NCI-H1436 (cell line): ENCODE results near the gene DDAH1.
"Not testable (repeated sequence)": the region's sequence is repeated elsewhere in the genome, so short reads cannot be mapped to it uniquely, and the experiment has no call there.

Source experiments
- DNase-seq: peaks from one replicate; lab custom pipeline; 2025; lab: John Stamatoyannopoulos, UW

The DDAH1 gene

DNA sequence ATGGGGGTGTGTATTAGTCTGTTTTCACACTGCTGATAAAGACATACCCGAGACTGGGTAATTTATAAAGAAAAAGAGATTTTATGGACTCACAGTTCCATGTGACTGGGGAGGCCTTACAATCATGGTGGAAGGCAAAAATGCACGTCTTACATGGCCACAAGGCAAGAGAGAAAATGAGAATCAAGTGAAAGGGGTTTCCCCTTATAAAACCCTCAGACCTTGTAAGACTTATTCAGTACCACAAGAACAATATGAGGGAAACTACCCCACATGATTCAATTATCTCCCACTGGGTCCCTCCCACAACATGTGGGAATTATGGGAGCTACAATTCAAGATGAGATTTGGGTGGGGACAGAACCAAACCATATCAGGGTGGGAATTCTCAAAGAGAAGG lies 5.2 kb upstream of the DDAH1 start:
- DNase-seq: not testable (repeated sequence)

DNA sequence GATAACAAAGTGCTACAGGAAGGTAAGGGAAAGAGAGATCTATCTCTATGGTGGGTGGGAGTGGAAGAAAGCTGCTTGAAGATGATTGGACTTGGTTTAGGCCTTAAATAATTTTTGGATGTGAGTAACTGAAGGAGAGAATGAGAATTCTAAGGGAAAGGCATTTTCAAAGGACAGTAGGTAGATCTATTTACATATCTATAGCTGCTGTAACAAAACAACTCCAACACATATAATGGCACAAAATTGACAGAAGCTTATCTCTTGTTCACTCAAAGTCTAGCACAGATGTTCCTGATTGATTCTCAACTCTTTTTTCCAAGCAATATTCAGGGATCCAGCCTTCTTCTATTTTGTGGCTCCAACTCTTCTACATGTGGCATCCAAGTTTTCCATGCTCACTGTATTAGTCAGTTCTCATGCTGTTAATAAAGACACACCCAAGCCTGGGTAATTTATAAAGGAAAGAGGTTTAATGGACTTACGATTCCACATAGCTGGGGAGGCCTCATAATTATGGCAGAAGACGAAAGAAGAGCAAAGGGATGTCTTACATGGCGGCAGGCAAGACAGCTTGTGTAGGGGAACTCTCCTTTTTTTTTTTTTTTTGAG lies 3.1 kb upstream of the DDAH1 start:
- DNase-seq: no peak

DNA sequence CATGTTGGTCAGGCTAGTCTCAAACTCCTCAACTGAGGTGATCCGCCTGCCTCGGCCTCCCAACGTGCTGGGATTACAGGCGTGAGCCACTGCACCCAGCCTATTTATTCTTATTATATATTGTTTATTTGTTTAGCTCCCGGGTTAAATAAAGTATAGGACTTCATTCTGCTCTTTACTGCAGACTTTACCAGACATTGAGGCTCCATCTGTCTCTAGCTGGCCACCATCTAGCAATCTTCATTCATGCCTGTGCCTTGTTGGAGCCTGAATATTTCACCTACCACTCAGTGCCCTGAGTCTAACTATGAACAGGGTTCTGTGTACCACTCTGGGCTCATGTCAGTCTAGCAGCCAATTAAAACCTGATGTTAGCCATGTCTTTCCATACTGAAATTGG lies 2.1 kb upstream of the DDAH1 start:
- no peak for DNase-seq

DNA sequence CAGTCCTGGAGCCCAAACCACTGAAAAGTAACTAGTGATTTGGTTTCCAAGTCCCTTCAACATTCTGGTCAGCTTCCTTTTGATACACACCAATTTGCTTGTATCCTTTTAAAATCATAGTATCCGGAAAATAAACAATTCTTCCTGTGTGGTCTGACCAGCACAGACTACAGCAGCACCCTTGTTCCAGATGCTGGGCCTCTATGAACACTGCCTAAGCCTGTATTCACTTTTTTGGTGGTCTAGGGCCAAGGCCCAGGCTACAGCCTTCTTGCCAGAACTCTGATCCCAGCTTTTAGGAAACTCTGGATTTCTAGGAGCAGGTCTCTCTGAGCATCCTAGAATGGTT lies 801 bp upstream of the DDAH1 start:
- DNase-seq: no peak

- DNase-seq: peak; percentile 25
These were observed 361 bp downstream of the DDAH1 start for GRCh38 chr1:85464497-85465098.

- no peak for DNase-seq
These were observed 1.0 kb downstream of the DDAH1 start for GRCh38 chr1:85463731-85464496.

DNA sequence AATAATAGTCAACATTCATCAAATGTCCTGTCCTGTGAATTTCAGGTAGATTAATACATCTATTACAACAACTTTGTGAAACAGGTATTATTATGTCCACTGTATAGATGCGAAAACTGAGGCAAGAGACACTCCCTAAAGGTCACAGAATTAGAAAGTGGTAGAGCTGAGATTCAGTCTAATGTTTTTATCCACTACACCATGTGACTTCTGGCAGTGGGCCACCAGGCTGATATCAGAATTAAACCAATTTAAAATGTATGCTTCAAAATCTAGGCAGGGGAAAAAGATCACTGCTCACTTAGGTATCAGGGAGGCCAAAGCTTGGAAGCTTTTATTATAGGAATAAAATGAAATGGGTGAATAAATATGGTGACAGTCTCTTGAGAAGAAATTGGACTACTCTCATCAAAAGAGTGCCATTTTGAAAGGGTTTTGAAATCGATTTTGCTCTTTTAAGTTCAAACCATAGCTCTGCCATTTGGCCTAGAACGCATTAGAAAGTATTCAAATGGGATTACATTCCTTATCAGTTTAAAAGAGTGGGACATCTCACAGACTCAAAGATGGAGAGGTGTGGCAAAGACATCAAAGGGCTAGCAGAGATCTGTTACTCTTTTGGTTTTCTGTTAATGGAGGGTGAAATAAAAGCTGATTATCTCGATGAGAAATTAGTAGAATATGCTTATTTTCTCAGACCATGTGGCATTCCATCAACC lies 1.9 kb downstream of the DDAH1 start:
- no peak for DNase-seq

- no peak for DNase-seq
These were observed 3.6 kb downstream of the DDAH1 start for GRCh38 chr1:85461216-85461918.

DNA sequence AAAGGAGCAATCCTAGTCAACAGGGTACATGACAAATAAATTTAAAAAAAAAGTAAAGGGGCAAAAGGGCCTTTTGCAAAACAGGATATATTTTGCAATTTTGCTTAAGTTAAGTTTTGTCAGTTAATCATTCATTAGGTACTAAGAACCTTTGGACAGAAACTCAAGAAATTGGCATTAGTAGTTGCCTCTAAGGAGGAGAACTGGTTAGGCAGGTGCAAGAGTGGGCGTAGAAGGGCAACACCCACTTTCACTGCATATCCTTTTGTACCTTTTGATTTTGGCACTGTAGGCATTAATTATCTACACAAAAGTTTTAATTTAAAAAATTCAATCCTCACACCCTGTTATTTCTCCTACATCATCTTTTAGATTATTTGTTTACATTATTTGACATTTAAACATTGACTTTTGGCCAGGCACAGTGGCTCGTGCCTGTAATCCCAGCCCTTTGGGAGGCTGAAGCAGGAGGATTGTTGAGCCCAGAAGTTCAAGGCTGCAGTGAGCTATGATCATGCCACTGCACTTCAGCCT lies 4.3 kb downstream of the DDAH1 start:
- no peak for DNase-seq

GRCh38 chr1:85459290-85459689 lies 5.7 kb downstream of the DDAH1 start:
- DNase-seq: no peak

DNA sequence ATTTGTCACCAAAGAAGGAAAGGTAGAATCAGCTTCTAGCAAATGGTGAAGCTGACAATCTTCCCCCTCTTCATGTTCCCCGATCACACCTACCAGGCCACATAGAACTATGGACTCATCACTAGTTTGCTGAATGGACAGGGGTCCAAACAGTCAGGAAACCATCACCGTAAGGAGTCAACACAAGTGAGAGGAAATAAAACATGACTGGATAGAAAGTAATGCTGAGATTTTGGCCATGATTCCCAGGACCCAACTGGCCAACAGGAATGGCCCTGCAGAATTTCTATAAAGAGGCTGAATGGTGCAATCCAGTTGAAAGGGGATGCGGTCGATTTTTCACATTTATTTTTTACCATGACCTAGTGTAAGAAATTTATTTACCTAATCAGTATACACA lies 10.7 kb downstream of the DDAH1 start:
- no peak for DNase-seq

DNA sequence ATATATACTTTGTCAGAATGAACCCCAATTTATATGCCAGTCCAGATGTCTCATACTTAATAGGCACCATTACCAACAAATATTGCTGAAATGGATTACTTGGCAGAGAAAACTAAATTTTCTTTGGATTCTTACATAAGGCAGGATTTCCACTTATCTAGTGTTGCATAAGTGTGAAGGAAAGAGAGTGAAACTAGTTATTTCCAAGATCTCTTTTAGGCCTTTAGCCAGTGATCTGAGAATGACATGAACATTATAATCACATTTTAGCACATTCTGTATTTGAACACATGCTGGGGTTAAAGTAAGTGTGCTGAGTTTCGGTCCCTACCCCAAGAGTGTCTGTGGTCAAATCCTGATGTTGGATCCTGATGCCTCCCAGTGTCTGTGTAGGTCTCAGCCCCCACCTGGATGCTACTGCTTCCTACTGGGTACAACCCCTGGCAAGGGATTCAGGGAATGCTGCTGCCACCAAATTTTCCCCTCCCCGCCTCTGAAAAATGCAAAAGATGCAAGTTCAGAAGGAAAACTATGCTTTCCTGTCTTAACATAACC lies 11.2 kb downstream of the DDAH1 start:
- no peak for DNase-seq

- no peak for DNase-seq
These were observed 12.0 kb downstream of the DDAH1 start for GRCh38 chr1:85452948-85453347.

- no peak for DNase-seq
These were observed 13.6 kb downstream of the DDAH1 start for GRCh38 chr1:85451236-85451830.

GRCh38 chr1:85450832-85451231 lies 14.1 kb downstream of the DDAH1 start:
- DNase-seq: no peak

DNA sequence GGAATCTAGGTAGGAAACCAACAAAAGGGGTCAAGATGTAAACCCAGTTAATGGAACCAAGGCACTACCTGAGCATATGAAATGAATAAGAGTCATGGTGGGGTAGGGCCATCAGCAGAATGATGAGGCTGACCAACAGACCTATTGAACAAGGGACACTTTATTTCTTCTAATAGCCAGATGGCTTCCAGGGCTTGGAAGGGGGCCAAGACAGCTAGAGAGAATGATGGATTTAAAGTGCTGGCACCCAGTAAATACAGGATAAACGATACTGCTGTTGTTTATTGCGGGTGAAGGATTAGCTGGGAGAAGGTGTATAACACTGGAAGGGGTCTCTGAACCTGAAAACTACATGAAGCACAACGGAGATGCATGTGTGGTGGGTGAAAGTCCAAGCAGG lies 15.6 kb downstream of the DDAH1 start:
- DNase-seq: no peak

DNA sequence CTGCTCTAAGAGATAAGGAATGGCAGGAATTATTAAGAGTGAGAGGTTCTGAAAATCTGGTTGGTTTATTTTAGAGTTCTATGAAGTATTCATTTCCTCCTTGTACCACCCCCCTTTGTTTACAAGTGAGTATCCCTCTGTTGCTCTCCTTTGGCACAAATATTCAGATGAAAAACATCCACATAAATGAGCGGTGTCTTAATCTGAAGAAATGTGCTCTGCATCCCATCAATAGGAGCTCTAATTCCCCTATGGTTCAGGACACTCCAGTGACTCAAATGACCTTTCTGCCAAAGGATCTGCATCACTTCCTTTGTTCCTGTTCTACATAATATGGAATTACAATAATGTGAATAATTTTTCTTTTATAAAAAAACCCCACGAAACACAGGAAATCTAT lies 16.6 kb downstream of the DDAH1 start:
- DNase-seq: no peak

DNA sequence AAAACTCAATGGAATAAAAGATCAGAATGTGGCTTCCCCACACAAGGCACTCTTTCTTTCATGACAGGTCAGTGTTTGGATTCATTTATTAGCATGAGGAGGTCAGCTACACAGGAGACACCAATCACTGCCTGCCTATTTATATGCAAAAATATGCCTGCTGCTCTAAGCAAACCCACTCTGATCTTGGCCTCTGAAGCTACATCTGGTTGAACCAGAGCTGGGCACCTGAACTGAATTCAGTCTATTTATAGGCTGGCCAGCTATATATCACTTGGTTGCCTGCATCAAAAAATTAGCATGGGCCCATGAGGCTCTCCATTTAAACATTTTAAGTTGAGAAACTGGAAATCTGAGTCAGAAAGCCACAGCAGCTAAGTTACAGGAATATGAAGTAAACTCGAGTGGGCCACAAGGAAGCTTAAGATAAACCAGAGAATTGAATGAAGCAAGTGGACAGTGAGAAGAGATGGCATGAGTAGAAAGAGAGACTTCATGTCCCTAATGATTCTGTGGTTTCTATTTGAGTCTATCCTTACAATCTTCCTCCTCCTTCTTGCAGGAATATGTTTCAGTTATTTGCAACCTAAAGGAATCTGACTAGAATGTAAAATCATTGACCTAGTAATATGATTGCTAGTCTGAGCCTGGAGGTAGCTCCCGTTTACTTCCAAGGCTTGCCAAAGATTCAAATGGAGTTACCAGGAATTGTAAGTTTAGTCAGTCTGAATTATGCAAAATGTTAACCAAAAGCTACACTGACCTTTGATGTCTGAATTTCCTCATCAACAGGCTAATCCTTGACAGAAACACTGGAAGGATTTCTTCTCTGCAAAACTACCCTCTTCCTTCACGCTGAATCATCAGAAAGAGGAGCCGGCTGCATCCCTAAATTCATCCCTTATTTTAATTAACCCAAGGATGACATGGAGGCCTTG lies 17.7 kb downstream of the DDAH1 start:
- no peak for DNase-seq

DNA sequence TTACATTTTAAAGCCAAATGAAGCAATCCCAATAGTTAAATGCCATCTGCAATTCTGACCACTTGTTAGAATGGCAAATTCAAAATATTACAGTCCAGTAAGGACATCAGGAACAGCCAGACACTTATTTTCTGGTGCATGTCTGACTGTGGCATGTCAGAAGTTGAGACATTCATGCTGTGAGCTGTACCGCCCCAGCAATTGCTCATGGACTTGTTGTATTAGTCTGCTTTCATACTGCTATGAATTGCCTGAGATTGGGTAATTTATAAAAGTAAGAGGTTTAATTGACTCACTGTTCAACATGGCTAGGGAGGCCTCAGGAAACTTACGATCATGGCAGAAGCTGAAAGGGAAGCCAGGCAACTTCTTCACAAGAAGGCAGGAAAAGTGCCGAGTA lies 19.1 kb downstream of the DDAH1 start:
- no peak for DNase-seq

- no peak for DNase-seq
These were observed 20.6 kb downstream of the DDAH1 start for GRCh38 chr1:85444381-85444780.
